Stimulated activated CD8-positive, alpha-beta memory T cell treated with anti-CD3 and anti-CD28 coated beads, Interleukin-12 subunit alpha, Interleukin-12 subunit beta, amount 100 ng/mL, for 24 hours (primary cell): ENCODE data around the gene LEF1.

Experiments used
- DNase-seq: peaks from one replicate; pipeline ENCODE4 v3.0.0-alpha.2; 2020; ENCODE audit errors: extremely low read depth

Gene LEF1

GRCh38 chr4:108113229-108113628, 55.5 kb downstream of the LEF1 start:
- DNase-seq, result no peak

GRCh38 chr4:108111781-108112180, 57.0 kb downstream of the LEF1 start:
- no peak for DNase-seq

GRCh38 chr4:108110450-108110849, 58.3 kb downstream of the LEF1 start:
- DNase-seq, result no peak

GRCh38 chr4:108109997-108110416, 58.7 kb downstream of the LEF1 start:
- DNase-seq, result no peak

GRCh38 chr4:108109111-108109510, 59.6 kb downstream of the LEF1 start:
- no peak for DNase-seq

- no peak for DNase-seq
Observed at GRCh38 chr4:108107729-108108382, 60.9 kb downstream of the LEF1 start.

- DNase-seq, result no peak
Observed at GRCh38 chr4:108107101-108107500, 61.6 kb downstream of the LEF1 start.

GRCh38 chr4:108106186-108106585, 62.5 kb downstream of the LEF1 start:
- no peak for DNase-seq

- no peak for DNase-seq
Observed at GRCh38 chr4:108103099-108103862, 65.5 kb downstream of the LEF1 start.

GRCh38 chr4:108100827-108101226, 67.9 kb downstream of the LEF1 start:
- no peak for DNase-seq

GRCh38 chr4:108099838-108100237, 68.9 kb downstream of the LEF1 start:
- no peak for DNase-seq

- DNase-seq, result no peak
Observed at GRCh38 chr4:108097990-108098553, 70.7 kb downstream of the LEF1 start.

GRCh38 chr4:108094923-108095482, 73.7 kb downstream of the LEF1 start:
- DNase-seq, result no peak

- no peak for DNase-seq
Observed at GRCh38 chr4:108094131-108094530, 74.6 kb downstream of the LEF1 start.

- no peak for DNase-seq
Observed at GRCh38 chr4:108092288-108092687, 76.4 kb downstream of the LEF1 start.

- DNase-seq, result no peak
Observed at GRCh38 chr4:108087293-108087967, 81.3 kb downstream of the LEF1 start.

GRCh38 chr4:108081256-108081655, 87.5 kb downstream of the LEF1 start:
- DNase-seq, result no peak

GRCh38 chr4:108080747-108081146, 88.0 kb downstream of the LEF1 start:
- no peak for DNase-seq

GRCh38 chr4:108078024-108078733, 90.6 kb downstream of the LEF1 start:
- DNase-seq, result no peak

- no peak for DNase-seq
Observed at GRCh38 chr4:108072300-108072699, 96.4 kb downstream of the LEF1 start.

- no peak for DNase-seq
Observed at GRCh38 chr4:108070775-108071174, 98.0 kb downstream of the LEF1 start.

- DNase-seq, result no peak
Observed at GRCh38 chr4:108068442-108068841, 100.3 kb downstream of the LEF1 start.
